ENCODE measurements around the gene NFIC.
A peak's percentile ranks its signal among the peaks of the same experiment; 100 is the strongest.

Gene NFIC

GRCh38 chr19:3448616-3449334 lies 82.4 kb downstream of the NFIC start:
- Histone ChIP-seq H3K4me1 (ENCODE audit: control insufficient read depth in 2 of 2, insufficient read depth in 1 of 2, low read depth in 1 of 2, low read length in 2 of 2) (peaks cover 7 to 9% of the 10 kb centered on the region in 2 donors), H3K23ac (ENCODE audit: low read depth, low read length, poor library complexity) (no peak overlapping the region), H3K27ac (replicated peaks; ENCODE audit: low read length) (no peak overlapping the region), H3K4ac (ENCODE audit: low read length) (peak overlapping the region; percentile 31), H3K9ac (ENCODE audit: low read depth, low read length, poor library complexity) (no peak overlapping the region), H4K91ac (ENCODE audit: low read depth, low read length, poor library complexity) (no peak overlapping the region), H3K36me3 (replicated peaks in 1 of 2; ENCODE audit: control insufficient read depth in 2 of 2, insufficient read depth in 2 of 2, low read length in 2 of 2) (peaks cover 3% of the 10 kb centered on the region in 2 donors), H3K9me3 (replicated peaks in 1 of 2; ENCODE audit: control insufficient read depth in 2 of 2, insufficient read depth in 1 of 2, low read depth in 1 of 2, low read length in 2 of 2) (peaks cover 0 to 4% of the 10 kb centered on the region in 2 donors), H4K8ac (ENCODE audit: low read depth, low read length) (no peak overlapping the region), H3K79me1 (ENCODE audit: low read depth, low read length) (peaks cover 4% of the 10 kb centered on the region), H2AFZ (ENCODE audit: low read length) (no peak overlapping the region), H2BK15ac (ENCODE audit: low read length) (peak overlapping the region; percentile 57), H3K4me3 (ENCODE audit: low read length in 2 of 2) (no peak overlapping the region), H3K27me3 (ENCODE audit: control insufficient read depth in 3 of 3, insufficient read depth in 3 of 3, low read depth in 1 of 3, low read length in 3 of 3) (peaks cover 0 to 7% (median 0%) of the 10 kb centered on the region in 3 experiments), H3K18ac (ENCODE audit: low read length) (no peak overlapping the region), H3K4me2 (ENCODE audit: insufficient read depth, low read length, poor library complexity, severe bottlenecking) (no peak overlapping the region), H2BK5ac (ENCODE audit: low read length) (peak overlapping the region; percentile 39), H2BK120ac (ENCODE audit: low read depth, low read length) (no peak overlapping the region), H2AK5ac (ENCODE audit: low read depth, low read length) (peak overlapping the region; percentile 63), H2BK12ac (ENCODE audit: low read length) (peak overlapping the region; percentile 58), H3K14ac (ENCODE audit: low read length) (peak overlapping the region; percentile 32)
- no CpG with 5 or more reads among the region's 28 CpGs for WGBS, 2 donors (ENCODE audit: extremely low coverage in 2 of 2, insufficient read length in 2 of 2, insufficient replicate concordance in 1 of 2)
- no peak for DNase-seq (ENCODE audit: low spot score)

- H3K4me1 ChIP-seq (ENCODE audit: control insufficient read depth in 2 of 2, insufficient read depth in 1 of 2, low read depth in 1 of 2, low read length in 2 of 2) = no peaks in the 10 kb centered on the region
- no peak overlapping the region for H3K9ac ChIP-seq (ENCODE audit: low read depth, low read length, poor library complexity)
- H3K14ac ChIP-seq (ENCODE audit: low read length) = no peak overlapping the region
- H2BK120ac ChIP-seq (ENCODE audit: low read depth, low read length) = no peak overlapping the region
- H4K8ac ChIP-seq (ENCODE audit: low read depth, low read length) = no peak overlapping the region
- H2BK5ac ChIP-seq (ENCODE audit: low read length) = no peak overlapping the region
- H4K91ac ChIP-seq (ENCODE audit: low read depth, low read length, poor library complexity) = no peak overlapping the region
- H2AFZ ChIP-seq (ENCODE audit: low read length) = no peak overlapping the region
- DNase-seq (ENCODE audit: low spot score) = no peak
- no peak overlapping the region for H3K4me3 ChIP-seq (ENCODE audit: low read length in 2 of 2)
- no CpG with 5 or more reads among the region's 12 CpGs for WGBS, 2 donors (ENCODE audit: extremely low coverage in 2 of 2, insufficient read length in 2 of 2, insufficient replicate concordance in 1 of 2)
- H2AK5ac ChIP-seq (ENCODE audit: low read depth, low read length) = no peak overlapping the region
- no peak overlapping the region for H3K18ac ChIP-seq (ENCODE audit: low read length)
- H3K27ac ChIP-seq (replicated peaks; ENCODE audit: low read length) = no peak overlapping the region
- no peaks in the 10 kb centered on the region for H3K9me3 ChIP-seq (replicated peaks in 1 of 2; ENCODE audit: control insufficient read depth in 2 of 2, insufficient read depth in 1 of 2, low read depth in 1 of 2, low read length in 2 of 2)
- peaks cover 0 to 3% of the 10 kb centered on the region in 2 donors for H3K36me3 ChIP-seq (replicated peaks in 1 of 2; ENCODE audit: control insufficient read depth in 2 of 2, insufficient read depth in 2 of 2, low read length in 2 of 2)
- H2BK12ac ChIP-seq (ENCODE audit: low read length) = no peak overlapping the region
- H2BK15ac ChIP-seq (ENCODE audit: low read length) = no peak overlapping the region
- peaks cover 2% of the 10 kb centered on the region for H3K79me1 ChIP-seq (ENCODE audit: low read depth, low read length)
- H3K23ac ChIP-seq (ENCODE audit: low read depth, low read length, poor library complexity) = no peak overlapping the region
- no peak overlapping the region for H3K4me2 ChIP-seq (ENCODE audit: insufficient read depth, low read length, poor library complexity, severe bottlenecking)
- H3K27me3 ChIP-seq (ENCODE audit: control insufficient read depth in 3 of 3, insufficient read depth in 3 of 3, low read depth in 1 of 3, low read length in 3 of 3) = peaks cover 0 to 3% (median 0%) of the 10 kb centered on the region in 3 experiments
- H3K4ac ChIP-seq (ENCODE audit: low read length) = no peak overlapping the region
These were observed 84.5 kb downstream of the NFIC start for GRCh38 chr19:3450796-3451411.

- no peak overlapping the region for H3K27ac ChIP-seq (replicated peaks; ENCODE audit: low read length)
These were observed 85.1 kb downstream of the NFIC start for GRCh38 chr19:3451451-3451866.

GRCh38 chr19:3452171-3452941 lies 86.0 kb downstream of the NFIC start:
- H3K27ac ChIP-seq (replicated peaks; ENCODE audit: low read length) = no peak overlapping the region
- H2AK5ac ChIP-seq (ENCODE audit: low read depth, low read length) = peak overlapping the region; percentile 40
- no peak overlapping the region for H4K91ac ChIP-seq (ENCODE audit: low read depth, low read length, poor library complexity)
- H3K9ac ChIP-seq (ENCODE audit: low read depth, low read length, poor library complexity) = no peak overlapping the region
- no peak overlapping the region for H2BK15ac ChIP-seq (ENCODE audit: low read length)
- H2BK5ac ChIP-seq (ENCODE audit: low read length) = no peak overlapping the region
- H3K23ac ChIP-seq (ENCODE audit: low read depth, low read length, poor library complexity) = peak overlapping the region; percentile 80
- no peak overlapping the region for H3K4me2 ChIP-seq (ENCODE audit: insufficient read depth, low read length, poor library complexity, severe bottlenecking)
- H3K14ac ChIP-seq (ENCODE audit: low read length) = peak overlapping the region; percentile 21
- H3K4ac ChIP-seq (ENCODE audit: low read length) = no peak overlapping the region
- H2BK120ac ChIP-seq (ENCODE audit: low read depth, low read length) = peak overlapping the region; percentile 61
- DNase-seq (ENCODE audit: low spot score) = no peak
- H3K18ac ChIP-seq (ENCODE audit: low read length) = no peak overlapping the region
- peaks cover 0 to 3% of the 10 kb centered on the region in 2 donors for H3K36me3 ChIP-seq (replicated peaks in 1 of 2; ENCODE audit: control insufficient read depth in 2 of 2, insufficient read depth in 2 of 2, low read length in 2 of 2)
- no peak overlapping the region for H2BK12ac ChIP-seq (ENCODE audit: low read length)
- H3K4me1 ChIP-seq (ENCODE audit: control insufficient read depth in 2 of 2, insufficient read depth in 1 of 2, low read depth in 1 of 2, low read length in 2 of 2) = peaks cover 0 to 1% of the 10 kb centered on the region in 2 donors
- peaks cover 2% of the 10 kb centered on the region for H3K79me1 ChIP-seq (ENCODE audit: low read depth, low read length)
- no peaks in the 10 kb centered on the region for H3K9me3 ChIP-seq (replicated peaks in 1 of 2; ENCODE audit: control insufficient read depth in 2 of 2, insufficient read depth in 1 of 2, low read depth in 1 of 2, low read length in 2 of 2)
- H3K27me3 ChIP-seq (ENCODE audit: control insufficient read depth in 3 of 3, insufficient read depth in 3 of 3, low read depth in 1 of 3, low read length in 3 of 3) = peaks cover 0 to 8% (median 0%) of the 10 kb centered on the region in 3 experiments
- peak overlapping the region in 1 of 2 donors; percentile 4 for H3K4me3 ChIP-seq (ENCODE audit: low read length in 2 of 2)
- H2AFZ ChIP-seq (ENCODE audit: low read length) = no peak overlapping the region
- no peak overlapping the region for H4K8ac ChIP-seq (ENCODE audit: low read depth, low read length)
- WGBS, 2 donors (ENCODE audit: extremely low coverage in 2 of 2, insufficient read length in 2 of 2, insufficient replicate concordance in 1 of 2) = no CpG with 5 or more reads among the region's 38 CpGs

More at GRCh38 chr19:3451451-3451866, 85.1 kb downstream of the NFIC start:
- Histone ChIP-seq H3K14ac (ENCODE audit: low read length) (no peak overlapping the region), H3K4me2 (ENCODE audit: insufficient read depth, low read length, poor library complexity, severe bottlenecking) (no peak overlapping the region), H3K4me1 (ENCODE audit: control insufficient read depth in 2 of 2, insufficient read depth in 1 of 2, low read depth in 1 of 2, low read length in 2 of 2) (no peaks in the 10 kb centered on the region), H3K27me3 (ENCODE audit: control insufficient read depth in 3 of 3, insufficient read depth in 3 of 3, low read depth in 1 of 3, low read length in 3 of 3) (no peaks in the 10 kb centered on the region), H2AK5ac (ENCODE audit: low read depth, low read length) (no peak overlapping the region), H2AFZ (ENCODE audit: low read length) (no peak overlapping the region), H3K9ac (ENCODE audit: low read depth, low read length, poor library complexity) (no peak overlapping the region), H2BK120ac (ENCODE audit: low read depth, low read length) (no peak overlapping the region), H3K36me3 (replicated peaks in 1 of 2; ENCODE audit: control insufficient read depth in 2 of 2, insufficient read depth in 2 of 2, low read length in 2 of 2) (peaks cover 0 to 3% of the 10 kb centered on the region in 2 donors), H3K4ac (ENCODE audit: low read length) (no peak overlapping the region), H3K23ac (ENCODE audit: low read depth, low read length, poor library complexity) (no peak overlapping the region), H2BK5ac (ENCODE audit: low read length) (no peak overlapping the region), H3K9me3 (replicated peaks in 1 of 2; ENCODE audit: control insufficient read depth in 2 of 2, insufficient read depth in 1 of 2, low read depth in 1 of 2, low read length in 2 of 2) (no peaks in the 10 kb centered on the region), H2BK15ac (ENCODE audit: low read length) (no peak overlapping the region), H3K18ac (ENCODE audit: low read length) (no peak overlapping the region), H3K4me3 (ENCODE audit: low read length in 2 of 2) (no peak overlapping the region), H2BK12ac (ENCODE audit: low read length) (no peak overlapping the region), H4K8ac (ENCODE audit: low read depth, low read length) (no peak overlapping the region), H3K79me1 (ENCODE audit: low read depth, low read length) (peaks cover 2% of the 10 kb centered on the region), H4K91ac (ENCODE audit: low read depth, low read length, poor library complexity) (no peak overlapping the region)
- DNase-seq (ENCODE audit: low spot score) = no peak
- WGBS, 2 donors (ENCODE audit: extremely low coverage in 2 of 2, insufficient read length in 2 of 2, insufficient replicate concordance in 1 of 2) = no CpG with 5 or more reads among the region's 10 CpGs

Data from neuronal stem cell (in vitro differentiated cells).